GM12892 (cell line): ENCODE data around the gene CADM1.

Experiments used
- DNase-seq: peaks from one replicate; pipeline ENCODE4 v3.0.0; 2011; ENCODE audit not compliant: insufficient read length
- FAIRE-seq: peaks from 2 replicates; lab custom pipeline; 2011; peaks lifted over from hg19 to GRCh38; lab: Jason Lieb, UNC
- POLR2A ChIP-seq: IDR thresholded peaks from 2 replicates; pipeline ENCODE4 v1.6.1; 2011; ENCODE audit warnings: low read depth, low read length, control low read depth
- POLR2AphosphoS5 ChIP-seq: IDR thresholded peaks from 2 replicates; pipeline ENCODE4 v1.6.1; 2011; ENCODE audit warnings: low read depth, low read length, control low read depth
- TAF1 ChIP-seq: IDR thresholded peaks from 2 replicates; pipeline ENCODE4 v1.6.1; 2011; ENCODE audit warnings: low read depth, mild to moderate bottlenecking, control low read depth, low read length, borderline replicate concordance

The CADM1 gene

GRCh38 chr11:115385226-115385625 is 119.0 kb downstream of the CADM1 start:
- no peak for FAIRE-seq
- DNase-seq: no peak
- no peak for TF ChIP-seq POLR2A
- TF ChIP-seq TAF1: no peak
- TF ChIP-seq POLR2AphosphoS5: no peak

- DNase-seq (no peak), FAIRE-seq (no peak)
- TF ChIP-seq POLR2AphosphoS5: no peak
- TF ChIP-seq POLR2A: no peak
- no peak for TF ChIP-seq TAF1
Observed at GRCh38 chr11:115384236-115384635, 120.0 kb downstream of the CADM1 start.

- TF ChIP-seq POLR2A (no peak), POLR2AphosphoS5 (no peak), TAF1 (no peak)
- DNase-seq (no peak), FAIRE-seq (peak; percentile 85)
Observed at GRCh38 chr11:115383431-115383830, 120.8 kb downstream of the CADM1 start.

DNA sequence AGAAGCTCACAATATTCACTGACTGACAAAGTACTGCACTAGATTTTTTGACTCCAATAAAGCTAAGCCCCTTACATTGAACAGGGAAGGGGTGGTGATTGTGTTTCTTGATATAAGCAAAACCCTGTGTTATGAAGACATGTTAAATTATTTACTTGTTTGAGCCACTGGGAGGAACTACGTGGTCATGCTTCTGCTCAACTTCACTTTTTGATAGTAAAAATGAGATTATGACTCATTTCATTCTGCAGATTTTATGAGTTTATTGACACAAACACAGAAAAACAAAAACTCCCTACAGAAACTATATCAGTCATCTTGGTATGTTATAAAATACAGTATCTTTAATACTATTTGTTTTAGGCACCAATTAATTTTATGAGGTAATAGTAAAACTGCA is 124.7 kb downstream of the CADM1 start:
- FAIRE-seq (peak; percentile 80), DNase-seq (no peak)
- no peak for TF ChIP-seq TAF1

GRCh38 chr11:115378557-115378956 is 125.7 kb downstream of the CADM1 start:
- DNase-seq: no peak
- FAIRE-seq: no peak
- no peak for TF ChIP-seq POLR2AphosphoS5
- TF ChIP-seq POLR2A: no peak
- TF ChIP-seq TAF1: no peak

DNA sequence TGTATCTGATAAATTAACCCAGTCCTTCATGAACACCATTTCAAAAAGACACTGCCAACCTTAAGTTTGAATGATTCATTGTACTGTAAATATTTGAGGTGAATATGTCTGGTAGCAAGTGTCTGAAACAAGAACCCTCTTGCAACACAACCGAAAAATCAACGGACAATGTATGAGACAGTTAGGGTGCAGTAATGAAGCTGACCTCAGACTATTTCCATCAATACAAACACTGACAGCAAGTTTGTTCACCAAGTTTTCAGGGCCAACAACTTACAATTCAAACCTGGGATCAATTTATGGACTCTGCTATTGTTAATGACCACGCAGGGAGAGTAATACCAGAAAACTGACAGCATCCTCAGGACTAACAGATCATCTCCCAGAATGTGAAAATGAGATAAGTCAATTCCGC is 126.3 kb downstream of the CADM1 start:
- FAIRE-seq (peak; percentile 54), DNase-seq (no peak)
- TF ChIP-seq TAF1: no peak

DNA sequence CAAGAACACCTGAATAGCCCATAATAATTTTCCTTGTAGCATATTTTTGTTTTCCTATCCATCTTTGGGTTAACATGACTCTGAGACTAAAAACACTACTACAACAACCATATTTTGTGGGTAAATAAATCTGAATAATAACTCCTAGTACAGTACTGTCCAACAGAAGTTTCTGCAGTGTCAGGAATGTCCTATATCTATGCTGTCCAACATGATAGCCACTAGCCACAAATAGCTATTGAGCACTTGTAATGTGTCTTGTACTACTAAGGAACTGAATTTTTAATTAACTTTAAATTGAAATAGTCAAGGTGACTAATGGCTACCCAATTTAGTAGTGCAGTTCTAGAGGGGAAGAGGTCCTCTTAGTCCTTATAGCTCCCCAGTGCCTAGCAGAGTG is 135.6 kb downstream of the CADM1 start:
- DNase-seq (no peak), FAIRE-seq (peak; percentile 5)
- no peak for TF ChIP-seq POLR2A
- TF ChIP-seq TAF1: no peak
- no peak for TF ChIP-seq POLR2AphosphoS5

- DNase-seq (no peak), FAIRE-seq (no peak)
- TF ChIP-seq TAF1 (no peak), POLR2A (no peak), POLR2AphosphoS5 (no peak)
Observed at GRCh38 chr11:115366826-115367225, 137.4 kb downstream of the CADM1 start.

DNA sequence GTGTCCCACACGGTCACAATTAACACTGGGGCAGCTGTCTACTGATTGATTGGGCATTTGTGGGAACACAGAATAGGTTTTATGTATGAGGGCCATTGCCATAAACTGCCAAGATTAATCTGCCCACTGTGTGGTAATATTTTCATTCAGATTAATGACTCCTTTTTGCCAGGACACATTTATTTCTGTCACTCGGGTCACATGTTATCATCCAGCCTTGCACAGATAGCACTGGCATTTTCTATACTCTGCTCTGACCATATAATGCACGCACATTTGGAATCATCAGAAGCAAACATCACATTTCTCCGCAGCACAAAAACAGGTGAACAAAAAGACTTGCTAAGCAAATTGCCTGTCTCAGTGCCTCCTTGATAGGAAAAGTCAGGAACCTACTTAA is 138.3 kb downstream of the CADM1 start:
- peak; percentile 65 for FAIRE-seq
- DNase-seq: no peak
- TF ChIP-seq POLR2AphosphoS5 (no peak), TAF1 (no peak), POLR2A (no peak)

DNA sequence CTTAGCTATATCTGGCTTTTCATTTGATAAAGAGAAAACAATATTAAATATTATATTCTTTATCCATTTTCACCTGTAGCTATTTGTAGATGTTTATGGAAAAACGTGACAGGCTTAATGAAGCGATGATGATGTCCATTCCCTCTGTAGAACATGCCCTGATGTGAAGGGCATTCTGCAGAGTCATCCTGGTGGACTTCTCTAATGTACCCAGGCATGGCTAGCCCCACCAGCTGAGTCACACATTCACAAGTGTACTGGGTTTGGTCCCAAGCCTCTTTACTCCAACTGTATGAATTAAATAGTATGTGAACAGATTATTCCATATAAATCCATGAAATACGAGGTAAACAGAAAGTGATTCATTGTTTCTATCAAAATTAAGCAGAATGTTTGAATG is 139.3 kb downstream of the CADM1 start:
- DNase-seq (no peak), FAIRE-seq (no peak)
- no peak for TF ChIP-seq POLR2A
- TF ChIP-seq TAF1: no peak
- TF ChIP-seq POLR2AphosphoS5: no peak

- DNase-seq (no peak), FAIRE-seq (no peak)
- TF ChIP-seq TAF1: no peak
- no peak for TF ChIP-seq POLR2A
- TF ChIP-seq POLR2AphosphoS5: no peak
Observed at GRCh38 chr11:115363921-115364320, 140.3 kb downstream of the CADM1 start.

GRCh38 chr11:115363426-115363825 is 140.8 kb downstream of the CADM1 start:
- DNase-seq (no peak), FAIRE-seq (no peak)
- no peak for TF ChIP-seq POLR2AphosphoS5
- TF ChIP-seq TAF1: no peak
- no peak for TF ChIP-seq POLR2A

GRCh38 chr11:115362997-115363396 is 141.2 kb downstream of the CADM1 start:
- no peak for DNase-seq
- TF ChIP-seq POLR2AphosphoS5 (no peak), POLR2A (no peak), TAF1 (no peak)
- FAIRE-seq: peak; percentile 17

- no peak for TF ChIP-seq POLR2A
- no peak for TF ChIP-seq POLR2AphosphoS5
- no peak for TF ChIP-seq TAF1
- FAIRE-seq (peak; percentile 27), DNase-seq (no peak)
Observed at GRCh38 chr11:115361025-115361424, 143.2 kb downstream of the CADM1 start.
